GM19025 (cell line): ENCODE measurements around the gene PRR4.

Experiments
- ATAC-seq: cut with Tn5 transposase; IDR thresholded peaks from one replicate; pipeline ENCODE4 v1.9.1; 2021; ENCODE audit warnings: mild to moderate bottlenecking, low read depth, moderate library complexity; ENCODE audit not compliant: unreplicated experiment

Gene PRR4

GRCh38 chr12:10802587-10802986, 46.7 kb downstream of the PRR4 start, which contains the start of gene TAS2R7:
Gene TAS2R7 (minus strand): TSS chr12:10802627. CDS start chr12:10802570, 57 bp downstream.
- no peak for ATAC-seq

- ATAC-seq, result no peak
Observed at GRCh38 chr12:10801741-10802140, 47.5 kb downstream of the PRR4 start.
